Neural crest cell (in vitro differentiated cells): ENCODE results near the gene ZFYVE28. TPM values are rescaled to one million over a fixed set of nuclear protein-coding genes. Genes with fewer than 3 reads are reported as not detected.

Experiments used
- DNase-seq: peaks from one replicate; pipeline ENCODE4 v3.0.0; 2021; ENCODE audit warnings: low read depth, mixed read lengths, low spot score
- H3K27ac Mint-ChIP-seq: one replicate; pipeline ENCODE4 v1.8.0; 2021; ENCODE audit warnings: mild to moderate bottlenecking, mixed read lengths; ENCODE audit not compliant: unreplicated experiment
- H3K27me3 Mint-ChIP-seq: 2 replicates; pipeline ENCODE4 v1.8.0; 2021; ENCODE audit warnings: low read depth, mild to moderate bottlenecking, mixed read lengths
- H3K36me3 Mint-ChIP-seq: 2 replicates; pipeline ENCODE4 v1.8.0; 2021; ENCODE audit warnings: low read depth, mild to moderate bottlenecking, mixed read lengths
- H3K4me1 Mint-ChIP-seq: 2 replicates; pipeline ENCODE4 v1.8.0; 2021; ENCODE audit warnings: mixed read lengths
- H3K4me3 Mint-ChIP-seq: one replicate; pipeline ENCODE4 v1.8.0; 2021; ENCODE audit warnings: mild to moderate bottlenecking, mixed read lengths
- H3K9me3 Mint-ChIP-seq: 2 replicates; pipeline ENCODE4 v1.8.0; 2021; ENCODE audit warnings: mixed read lengths
- total RNA-seq: library from RNA; stranded (reverse); gene quantifications from 2 replicates; pipeline ENCODE4 v1.2.1, GENCODE V29; 2021
- TF ChIP-seq, protein P1 (sequence below): fragments of 200-600 bp; sonication (generic); conservative IDR thresholded peaks from 2 replicates; pipeline ENCODE4 v1.5.0; 2021; ENCODE audit warnings: antibody characterized with exemption, mild to moderate bottlenecking

The ZFYVE28 gene
- total RNA-seq, 1 donor from 2014 or later = 1.4 TPM

DNA sequence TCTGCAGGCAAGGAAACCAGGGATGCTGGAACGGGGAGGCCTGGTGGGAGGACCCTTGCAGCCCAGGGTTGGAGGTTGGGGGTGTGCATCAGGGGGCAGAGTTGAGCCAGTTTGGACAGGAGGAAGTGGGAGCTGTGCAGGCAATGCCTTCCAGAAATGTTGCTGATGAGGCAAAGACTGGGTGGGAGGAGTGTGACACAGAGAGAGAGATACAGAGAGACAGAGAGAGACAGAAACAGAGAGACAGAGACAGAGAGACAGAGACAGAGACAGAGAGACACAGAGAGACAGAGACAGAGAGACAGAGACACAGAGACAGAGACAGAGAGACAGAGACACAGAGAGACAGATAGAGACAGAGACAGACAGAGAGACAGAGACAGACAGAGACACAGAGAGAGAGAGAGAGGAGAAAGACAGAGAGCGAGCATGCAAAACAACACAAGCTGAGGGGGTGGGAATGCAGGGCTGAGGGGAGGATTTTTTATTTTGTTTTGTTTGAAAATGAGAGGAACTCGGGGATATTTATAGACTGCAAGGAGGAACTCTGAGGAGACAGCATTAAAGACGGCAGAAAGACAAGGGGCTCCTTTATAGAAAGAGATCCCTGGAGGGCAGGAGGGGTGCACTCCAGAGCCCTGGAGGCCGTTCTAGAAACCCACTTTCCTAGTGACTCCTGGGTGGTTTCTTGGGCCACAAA, 174.6 kb downstream of the ZFYVE28 start:
- H3K27me3 Mint-ChIP-seq = no peaks in the 10 kb centered on the region
- no peaks in the 10 kb centered on the region for H3K9me3 Mint-ChIP-seq
- peak overlapping the region; percentile 64 for H3K27ac Mint-ChIP-seq
- H3K4me3 Mint-ChIP-seq = peak overlapping the region; percentile 81
- TF ChIP-seq, protein P1, sequence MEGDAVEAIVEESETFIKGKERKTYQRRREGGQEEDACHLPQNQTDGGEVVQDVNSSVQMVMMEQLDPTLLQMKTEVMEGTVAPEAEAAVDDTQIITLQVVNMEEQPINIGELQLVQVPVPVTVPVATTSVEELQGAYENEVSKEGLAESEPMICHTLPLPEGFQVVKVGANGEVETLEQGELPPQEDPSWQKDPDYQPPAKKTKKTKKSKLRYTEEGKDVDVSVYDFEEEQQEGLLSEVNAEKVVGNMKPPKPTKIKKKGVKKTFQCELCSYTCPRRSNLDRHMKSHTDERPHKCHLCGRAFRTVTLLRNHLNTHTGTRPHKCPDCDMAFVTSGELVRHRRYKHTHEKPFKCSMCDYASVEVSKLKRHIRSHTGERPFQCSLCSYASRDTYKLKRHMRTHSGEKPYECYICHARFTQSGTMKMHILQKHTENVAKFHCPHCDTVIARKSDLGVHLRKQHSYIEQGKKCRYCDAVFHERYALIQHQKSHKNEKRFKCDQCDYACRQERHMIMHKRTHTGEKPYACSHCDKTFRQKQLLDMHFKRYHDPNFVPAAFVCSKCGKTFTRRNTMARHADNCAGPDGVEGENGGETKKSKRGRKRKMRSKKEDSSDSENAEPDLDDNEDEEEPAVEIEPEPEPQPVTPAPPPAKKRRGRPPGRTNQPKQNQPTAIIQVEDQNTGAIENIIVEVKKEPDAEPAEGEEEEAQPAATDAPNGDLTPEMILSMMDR = peak; percentile 18
- peaks cover 50% of the 10 kb centered on the region for H3K4me1 Mint-ChIP-seq
- DNase-seq = peak; percentile 41
- H3K36me3 Mint-ChIP-seq = no peaks in the 10 kb centered on the region

DNA sequence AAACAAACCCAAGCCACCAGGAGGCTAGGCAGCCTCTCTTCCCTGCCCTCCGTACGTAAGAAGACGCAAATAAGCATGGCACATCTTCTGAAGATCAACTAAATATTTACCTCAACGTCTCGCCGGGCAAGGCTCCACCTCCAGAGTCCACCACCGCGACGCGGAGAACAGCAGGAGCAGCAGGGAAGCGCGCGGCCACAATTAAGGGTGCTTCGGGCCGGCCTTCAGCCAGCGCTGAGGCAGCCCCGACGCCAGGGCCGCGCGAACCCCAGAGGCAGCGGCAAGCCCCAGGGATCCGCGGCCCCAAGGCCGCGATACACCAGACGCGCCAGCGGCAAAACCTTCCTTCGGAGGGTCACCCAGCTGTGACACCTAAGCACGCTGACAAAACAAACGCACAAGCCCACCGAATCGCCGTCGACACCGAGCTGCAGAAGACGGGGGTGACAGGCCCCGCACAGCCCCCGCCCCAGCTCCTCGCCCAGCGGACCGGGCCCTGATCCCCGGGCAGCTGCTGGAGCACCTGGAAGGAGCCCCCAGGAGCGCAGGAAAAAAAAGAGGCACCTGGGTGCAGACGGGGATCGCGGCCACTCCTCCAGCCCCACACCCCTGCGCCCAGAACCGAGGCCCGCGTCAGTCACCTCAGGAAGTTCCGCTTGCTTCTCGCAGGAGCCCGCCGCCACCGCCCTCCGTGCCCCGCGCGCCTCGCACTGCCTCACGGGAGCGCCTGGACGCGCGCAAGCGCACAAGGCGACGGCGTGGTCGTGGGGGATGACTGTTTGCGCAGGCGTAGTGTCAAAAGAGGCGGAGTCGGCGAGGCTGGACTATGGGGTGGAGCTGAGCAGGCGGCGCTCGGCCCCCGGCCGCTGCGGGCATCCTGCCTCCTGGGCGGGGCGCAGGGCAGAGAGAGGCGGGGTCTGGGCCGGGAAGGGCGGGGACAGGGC, 176.8 kb downstream of the ZFYVE28 start, which contains the start of the genes HAUS3 and POLN:
TSS of gene HAUS3 (minus strand) at position 712 of the 944 bp plus-strand sequence. CDS start 1,175 bp downstream, outside the sequence.
TSS of gene POLN (minus strand) at position 712 of the 944 bp plus-strand sequence. CDS start 12,890 bp downstream, outside the sequence.
- no peaks in the 10 kb centered on the region for H3K36me3 Mint-ChIP-seq
- TF ChIP-seq, protein P1 = no peak
- H3K9me3 Mint-ChIP-seq = no peaks in the 10 kb centered on the region
- peak within 1 kb of the TSS; percentile 78 for H3K27ac Mint-ChIP-seq
- H3K27me3 Mint-ChIP-seq = no peaks in the 10 kb centered on the region
- peaks cover 62% of the 10 kb centered on the region for H3K4me1 Mint-ChIP-seq
- peak; percentile 99 for DNase-seq
- peak within 1 kb of the TSS; percentile 95 for H3K4me3 Mint-ChIP-seq

- peaks cover 62% of the 10 kb centered on the region for H3K4me1 Mint-ChIP-seq
These were observed 177.4 kb downstream of the ZFYVE28 start for GRCh38 chr4:2241003-2241402.

GRCh38 chr4:2236944-2237666, 181.3 kb downstream of the ZFYVE28 start:
- no peak overlapping the region for H3K27ac Mint-ChIP-seq
- no peaks in the 10 kb centered on the region for H3K27me3 Mint-ChIP-seq
- no peaks in the 10 kb centered on the region for H3K9me3 Mint-ChIP-seq
- DNase-seq = no peak
- peaks cover 4% of the 10 kb centered on the region for H3K36me3 Mint-ChIP-seq
- TF ChIP-seq, protein P1 = no peak
- H3K4me1 Mint-ChIP-seq = peaks cover 35% of the 10 kb centered on the region
- H3K4me3 Mint-ChIP-seq = peak overlapping the region; percentile 17

More at GRCh38 chr4:2241003-2241402, 177.4 kb downstream of the ZFYVE28 start:
- TF ChIP-seq, protein P1 = no peak
- H3K9me3 Mint-ChIP-seq = no peaks in the 10 kb centered on the region
- H3K27ac Mint-ChIP-seq = no peak overlapping the region
- no peaks in the 10 kb centered on the region for H3K36me3 Mint-ChIP-seq
- H3K4me3 Mint-ChIP-seq = peak overlapping the region; percentile 95
- no peaks in the 10 kb centered on the region for H3K27me3 Mint-ChIP-seq
- DNase-seq = no peak

DNA sequence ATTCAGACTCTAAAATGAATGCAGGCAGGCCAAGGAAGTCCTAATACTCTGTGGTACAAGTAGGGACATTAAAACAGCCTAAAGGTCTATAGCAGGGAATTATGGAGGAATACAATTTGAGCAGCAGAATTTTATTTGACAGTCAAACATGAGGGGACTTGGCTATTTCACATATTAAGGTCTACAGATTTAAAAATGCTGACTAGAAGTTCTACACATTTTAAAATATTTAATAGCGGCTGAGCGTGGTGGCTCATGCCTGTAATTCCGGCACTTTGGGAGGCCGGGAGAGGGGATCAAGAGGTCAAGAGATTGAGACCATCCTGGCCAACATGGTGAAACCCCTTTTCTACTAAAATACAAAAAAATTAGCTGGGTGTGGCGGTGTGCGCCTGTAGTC, 187.4 kb downstream of the ZFYVE28 start:
- no peaks in the 10 kb centered on the region for H3K4me1 Mint-ChIP-seq
- no peaks in the 10 kb centered on the region for H3K9me3 Mint-ChIP-seq
- no peaks in the 10 kb centered on the region for H3K27me3 Mint-ChIP-seq
- DNase-seq = no peak
- H3K27ac Mint-ChIP-seq = no peak overlapping the region
- H3K36me3 Mint-ChIP-seq = peaks cover 4% of the 10 kb centered on the region
- no peak overlapping the region for H3K4me3 Mint-ChIP-seq
- TF ChIP-seq, protein P1 = no peak
